ENCODE data around the gene NXN. TPM values are rescaled to one million over a fixed set of nuclear protein-coding genes. Genes with fewer than 3 reads are reported as not detected.

The NXN gene
- total and polyA plus RNA-seq, 9 donors = 5.5 to 34.8 (median 28.4) TPM

DNA sequence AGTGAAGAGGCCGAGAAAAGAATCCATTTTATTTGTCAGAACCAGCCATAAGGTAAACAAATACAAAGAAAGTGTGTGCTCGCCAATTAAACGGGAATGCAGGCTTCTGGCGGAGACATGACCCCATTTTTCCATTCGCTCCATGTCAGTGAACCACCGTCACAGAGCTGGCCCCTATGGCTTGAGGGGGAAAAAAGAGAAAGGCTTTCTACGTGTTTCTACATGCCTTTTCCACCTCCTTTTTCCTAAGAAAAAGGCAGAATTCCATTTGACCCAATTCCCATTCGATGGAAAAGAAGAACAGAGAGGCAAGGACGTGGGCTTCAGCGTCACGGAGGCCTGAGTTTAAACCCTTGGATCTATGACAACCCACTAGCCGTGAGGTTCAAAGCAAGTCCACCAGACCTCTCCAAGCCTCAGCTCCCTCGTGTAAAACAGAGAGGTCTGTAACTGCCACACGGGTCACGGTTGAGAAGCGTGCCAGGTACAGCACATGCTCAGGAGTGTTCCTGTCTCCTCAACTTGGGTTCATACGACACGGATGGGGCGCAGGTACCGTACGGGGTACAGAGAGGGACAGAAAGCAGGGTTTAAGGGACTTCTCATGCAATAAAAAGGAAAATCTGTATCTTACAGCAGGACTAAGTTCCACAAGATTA is 91.9 kb downstream of the NXN start:
- H3K4me3 ChIP-seq = no peak overlapping the region
- intact Hi-C loops (cut with DNase I) = no loop called here
- no peaks in the 10 kb centered on the region for H3K9me3 ChIP-seq
- DNase-seq = no peak
- H3K4me1 ChIP-seq (ENCODE audit: insufficient read depth) = peaks cover 5% of the 10 kb centered on the region
- no peak for TF ChIP-seq CTCF (IDR thresholded peaks at IDR 0.05)
- no peaks in the 10 kb centered on the region for H3K36me3 ChIP-seq
- no peaks in the 10 kb centered on the region for H3K27me3 ChIP-seq
- 77 to 87% (median 87%) methylated on average over 21 of the region's 21 CpGs for WGBS, 3 donors
- H3K27ac ChIP-seq = peak overlapping the region in 1 of 2 donors; percentile 11

DNA sequence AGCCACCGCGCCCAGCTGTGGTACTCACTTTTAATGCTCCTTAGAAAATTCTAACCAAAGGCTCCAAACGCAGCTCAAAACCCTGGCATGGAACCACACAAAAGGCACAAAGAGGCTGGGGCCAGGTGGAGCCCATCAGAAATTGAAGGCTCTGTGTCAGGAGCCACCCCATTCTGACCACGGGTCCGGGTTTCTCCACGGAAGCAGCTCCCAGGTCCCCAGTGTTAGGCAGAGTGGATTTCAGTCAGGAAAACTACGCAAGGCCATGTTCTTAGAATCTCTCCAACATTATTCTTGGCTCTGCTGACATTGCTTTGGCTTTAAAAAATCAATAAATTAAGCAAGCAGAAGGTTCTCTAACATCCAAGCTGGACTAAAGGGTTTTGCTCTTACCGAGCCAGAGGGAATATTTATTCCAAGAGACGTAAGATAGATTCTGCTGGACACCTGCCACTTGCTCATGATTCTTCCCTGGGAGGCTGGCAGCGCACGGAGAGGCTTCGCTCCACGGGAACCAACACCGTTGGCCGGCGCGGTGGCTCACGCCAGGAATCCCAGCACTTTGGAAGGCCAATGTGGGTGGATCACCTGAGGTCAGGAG is 93.5 kb downstream of the NXN start:
- 17 to 30% (median 20%) methylated on average over 18 of the region's 18 CpGs for WGBS, 3 donors
- peak overlapping the region in 1 of 2 donors; percentile 67 for H3K27ac ChIP-seq

DNA sequence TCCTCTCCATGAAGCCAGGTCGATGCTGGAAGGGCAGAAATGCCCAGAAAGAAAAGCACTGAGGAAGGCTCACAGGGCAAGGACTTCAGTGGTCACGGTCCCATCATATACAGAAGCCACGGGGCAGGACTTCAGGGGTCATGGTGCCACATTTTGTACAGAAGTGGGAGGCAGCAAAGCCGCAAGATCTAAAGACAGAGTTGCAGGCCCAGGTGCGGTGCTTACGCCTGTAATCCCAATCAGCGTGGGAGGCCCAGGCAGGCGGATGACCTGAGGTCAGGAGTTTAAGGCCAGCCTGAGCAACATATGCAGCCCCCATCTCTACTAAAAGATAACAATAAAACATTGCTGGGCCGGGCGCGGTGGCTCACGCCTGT is 96.0 kb downstream of the NXN start:
- no peaks in the 10 kb centered on the region for H3K36me3 ChIP-seq
- WGBS, 3 donors = 74 to 76% (median 75%) methylated on average over 12 of the region's 12 CpGs
- intact Hi-C loops (cut with DNase I) = loop anchor here in 1 of 4 donors (5.0 kb wide), 1 partner anchor 1424 kb away; no protein-coding TSS in a partner anchor
- H3K27ac ChIP-seq = peak overlapping the region in 1 of 2 donors; percentile 67
- DNase-seq = peak in 1 of 5 donors; percentile 33
- TF ChIP-seq POLR2A (IDR thresholded peaks at IDR 0.05) = no peak
- no peak for TF ChIP-seq EP300 (IDR thresholded peaks at IDR 0.05)
- TF ChIP-seq CTCF (IDR thresholded peaks at IDR 0.05) = no peak
- no peaks in the 10 kb centered on the region for H3K27me3 ChIP-seq
- no peak overlapping the region for H3K4me3 ChIP-seq
- H3K9me3 ChIP-seq = no peaks in the 10 kb centered on the region
- H3K4me1 ChIP-seq (ENCODE audit: insufficient read depth) = peaks cover 18% of the 10 kb centered on the region

More for the DNA sequence above, 93.5 kb downstream of the NXN start:
- TF ChIP-seq CTCF (IDR thresholded peaks at IDR 0.05) (no peak), POLR2A (IDR thresholded peaks at IDR 0.05) (no peak), EP300 (IDR thresholded peaks at IDR 0.05) (no peak)
- no peaks in the 10 kb centered on the region for H3K9me3 ChIP-seq
- intact Hi-C loops (cut with DNase I) = no loop called here
- H3K36me3 ChIP-seq = no peaks in the 10 kb centered on the region
- peak; percentile 75 to 88 (median 77) for DNase-seq
- H3K27me3 ChIP-seq = no peaks in the 10 kb centered on the region
- H3K4me3 ChIP-seq = no peak overlapping the region
- peaks cover 7% of the 10 kb centered on the region for H3K4me1 ChIP-seq (ENCODE audit: insufficient read depth)

GRCh38 chr17:882827-883585 is 96.6 kb downstream of the NXN start:
- H3K4me3 ChIP-seq = no peak overlapping the region
- 53 to 60% (median 60%) methylated on average over 14 of the region's 14 CpGs for WGBS, 3 donors
- H3K27ac ChIP-seq = peak overlapping the region in 1 of 2 donors; percentile 67
- H3K27me3 ChIP-seq = no peaks in the 10 kb centered on the region
- TF ChIP-seq POLR2A (IDR thresholded peaks at IDR 0.05) (no peak), CTCF (IDR thresholded peaks at IDR 0.05) (no peak), EP300 (IDR thresholded peaks at IDR 0.05) (no peak)
- no peaks in the 10 kb centered on the region for H3K9me3 ChIP-seq
- peaks cover 18% of the 10 kb centered on the region for H3K4me1 ChIP-seq (ENCODE audit: insufficient read depth)
- intact Hi-C loops (cut with DNase I) = loop anchor here in 1 of 4 donors (5.0 kb wide), 1 partner anchor 1424 kb away; no protein-coding TSS in a partner anchor
- no peaks in the 10 kb centered on the region for H3K36me3 ChIP-seq
- peak; percentile 68 to 84 (median 79) for DNase-seq

Data from ovary (tissue), 9 donors.